Activated CD4-positive, alpha-beta T cell treated with anti-CD3 and anti-CD28 coated beads, Interleukin-2, amount 50 U/mL, for 1 hour (primary cell): ENCODE results near the gene PDE6B.

Experiments used
- DNase-seq: peaks from one replicate; pipeline ENCODE4 v3.0.0-alpha.2; 2020

The PDE6B gene

DNA sequence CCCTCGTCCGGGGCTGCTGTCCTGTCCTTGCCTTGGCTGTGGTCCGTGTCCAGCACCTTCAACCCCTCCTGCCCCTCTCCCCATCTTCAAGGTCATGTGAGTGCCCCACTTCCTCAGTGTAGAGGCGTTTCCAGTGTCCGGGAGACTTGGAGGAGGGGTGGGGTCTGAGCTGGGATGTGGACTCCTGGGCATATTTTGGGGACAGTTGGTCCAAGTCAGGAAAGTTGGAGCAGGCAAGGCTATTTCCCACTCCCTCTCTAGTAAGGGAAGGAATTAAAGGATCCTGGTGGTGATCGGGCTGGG, 83.2 kb downstream of the PDE6B start:
- DNase-seq: no peak

DNA sequence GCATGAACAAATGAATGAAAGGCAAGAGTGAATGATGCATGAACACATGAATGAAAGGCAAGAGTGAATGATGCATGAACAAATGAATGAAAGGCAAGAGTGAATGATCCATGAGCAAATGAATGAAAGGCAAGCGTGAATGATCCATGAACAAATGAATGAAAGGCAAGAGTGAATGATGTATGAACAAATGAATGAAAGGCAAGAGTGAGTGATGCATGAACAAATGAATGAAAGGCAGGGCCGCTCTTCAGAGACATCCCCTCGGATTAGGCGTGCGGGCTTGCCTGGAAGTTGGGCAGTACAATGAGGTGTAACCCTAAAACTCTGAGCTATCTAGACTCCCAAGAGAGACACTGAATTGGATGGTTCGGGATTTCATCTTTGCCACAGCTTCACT, 84.0 kb downstream of the PDE6B start:
- no peak for DNase-seq

DNA sequence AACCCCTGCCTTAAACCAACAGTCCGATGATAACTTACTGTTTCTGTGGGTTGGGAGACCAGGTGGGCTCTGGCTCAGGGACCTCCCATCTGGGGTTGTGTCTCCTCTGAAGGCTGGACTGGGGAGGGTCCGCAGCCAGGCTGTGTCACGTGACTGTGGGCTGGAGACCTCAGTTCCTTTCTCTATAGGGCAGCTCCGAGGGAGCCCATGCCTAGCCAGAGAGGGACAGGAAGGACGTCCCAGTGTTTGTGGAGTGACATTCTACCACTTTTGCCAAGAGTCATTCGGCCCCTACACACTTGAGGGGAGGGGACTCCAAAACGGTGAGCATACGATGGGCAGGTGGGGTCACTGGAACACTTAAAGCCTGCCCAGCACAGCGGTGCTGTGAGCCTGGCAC, 84.7 kb downstream of the PDE6B start:
- no peak for DNase-seq

DNA sequence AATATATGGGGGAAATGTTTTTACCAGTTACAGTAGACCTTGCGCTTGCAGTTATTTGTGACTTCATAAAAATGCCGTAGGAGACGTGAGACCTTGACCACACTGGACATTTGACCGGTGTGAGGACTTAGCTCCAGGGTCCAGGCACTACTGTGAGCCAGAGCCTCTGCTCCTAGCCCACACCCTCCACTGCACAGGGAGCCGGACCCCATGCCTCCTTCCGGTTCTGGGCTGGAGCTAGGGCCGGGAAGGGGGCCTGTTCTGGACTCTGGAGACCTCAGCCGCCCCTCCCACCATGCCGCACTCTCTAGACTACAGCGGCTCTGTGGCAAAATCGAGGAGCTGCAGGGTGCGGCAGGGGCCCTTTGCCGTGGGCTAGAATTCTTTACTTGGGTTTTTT, 85.5 kb downstream of the PDE6B start:
- DNase-seq: no peak

DNA sequence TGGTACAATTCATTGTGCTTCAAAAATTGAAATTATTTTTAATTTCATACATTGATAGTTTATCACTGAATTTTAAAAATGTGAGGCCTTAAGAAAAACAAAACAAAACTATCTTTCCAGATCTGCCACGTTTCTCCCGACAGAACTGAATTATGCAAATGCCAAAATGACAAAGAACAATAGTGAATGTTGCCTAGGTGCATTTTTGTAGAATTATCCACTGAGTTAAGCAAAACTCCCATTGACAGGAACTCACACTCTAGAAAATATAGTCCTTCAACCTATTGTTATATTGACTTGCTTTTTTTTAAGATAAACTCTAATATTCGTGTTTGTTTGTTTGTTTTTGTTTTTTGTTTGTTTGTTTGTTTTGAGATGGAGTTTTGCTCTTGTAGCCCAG, 86.7 kb downstream of the PDE6B start:
- no peak for DNase-seq

DNA sequence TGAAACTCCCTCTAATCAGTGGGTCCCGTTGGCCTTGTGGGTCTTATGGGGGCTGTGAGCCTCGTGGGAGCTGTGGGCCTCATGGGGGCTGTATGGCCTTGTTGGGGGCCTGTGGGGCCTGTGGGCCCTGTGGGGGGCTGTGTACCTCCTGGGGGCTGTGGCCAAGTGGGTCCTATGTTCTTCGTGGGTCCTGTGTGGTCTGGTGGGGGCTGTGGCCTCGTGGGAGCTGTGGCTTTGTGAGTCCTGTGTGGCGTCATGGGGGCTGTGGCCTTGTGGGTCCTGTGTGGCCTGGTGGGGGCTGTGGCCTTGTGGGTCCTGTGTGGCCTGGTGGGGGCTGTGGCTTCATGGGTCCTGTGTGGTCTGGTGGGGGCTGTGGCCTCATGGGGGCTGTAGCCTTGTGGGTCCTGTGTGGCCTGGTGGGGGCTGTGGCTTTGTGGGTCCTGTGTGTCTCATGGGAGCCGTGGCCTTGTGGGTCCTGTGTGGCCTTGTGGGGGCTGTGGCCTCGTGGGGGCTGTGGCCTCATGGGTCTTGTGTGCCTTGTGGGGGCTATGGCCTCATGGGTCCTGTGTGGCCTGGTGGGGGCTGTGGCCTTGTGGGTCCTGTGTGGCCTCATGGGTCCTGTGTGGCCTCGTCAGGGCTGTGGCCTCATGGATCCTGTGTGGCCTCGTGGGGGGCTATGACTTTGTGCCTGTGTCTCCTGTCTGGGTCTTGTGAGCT, 87.7 kb downstream of the PDE6B start:
- no peak for DNase-seq

DNA sequence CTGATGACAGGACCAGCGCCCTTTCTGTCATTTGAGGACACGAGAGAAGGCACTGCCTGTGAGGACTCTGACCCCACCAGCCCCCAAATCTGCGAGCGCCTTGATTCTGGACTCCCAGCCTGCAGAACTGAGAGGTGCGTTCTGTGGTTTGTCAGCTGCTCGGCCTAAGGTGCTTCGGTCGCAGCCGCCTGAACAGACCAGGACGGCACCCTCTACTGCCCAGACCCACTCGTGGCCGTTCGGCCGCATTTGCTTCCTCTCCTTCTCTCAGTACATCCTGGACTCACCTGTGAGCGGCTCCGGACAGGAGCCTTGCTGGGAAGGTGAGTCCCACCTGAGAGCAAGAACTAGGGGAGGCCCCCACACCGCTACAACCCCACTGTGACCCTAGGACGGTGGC, 88.7 kb downstream of the PDE6B start:
- no peak for DNase-seq

DNA sequence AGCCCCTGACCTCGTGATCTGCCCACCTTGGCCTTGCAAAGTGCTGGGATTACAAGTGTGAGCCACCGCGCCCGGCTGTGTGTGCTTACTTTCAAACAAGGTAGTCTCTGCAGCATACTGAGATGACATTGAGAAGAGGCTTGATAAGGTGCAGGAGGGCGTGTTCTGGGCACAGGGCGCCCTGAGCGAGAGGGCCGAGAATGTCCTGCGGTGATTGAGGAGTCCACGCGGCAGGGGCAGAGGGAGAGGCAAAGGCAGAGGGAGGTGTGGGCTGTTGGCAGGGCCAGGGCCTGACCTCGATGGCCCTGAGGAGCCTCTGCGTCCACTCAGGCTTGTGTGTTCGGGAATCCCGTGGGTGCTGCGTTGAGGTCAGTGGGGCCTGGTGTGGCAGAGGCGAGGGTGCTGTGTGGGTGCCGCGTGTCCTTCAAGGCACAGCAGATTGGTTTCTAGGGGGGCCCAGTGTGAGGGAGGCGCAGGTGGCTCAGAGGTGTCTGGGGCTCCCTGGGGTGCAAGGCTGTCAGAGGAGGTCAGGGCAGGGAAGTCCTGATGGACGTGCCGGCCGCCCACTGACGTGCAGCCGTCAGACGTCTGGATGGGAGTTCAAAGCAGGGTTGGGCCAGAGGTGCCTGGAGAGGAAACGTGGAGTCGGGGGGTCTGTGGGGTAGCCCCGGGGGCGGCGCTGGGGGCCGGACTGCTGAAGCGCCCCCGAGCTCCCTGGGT, 92.4 kb downstream of the PDE6B start:
- no peak for DNase-seq

DNA sequence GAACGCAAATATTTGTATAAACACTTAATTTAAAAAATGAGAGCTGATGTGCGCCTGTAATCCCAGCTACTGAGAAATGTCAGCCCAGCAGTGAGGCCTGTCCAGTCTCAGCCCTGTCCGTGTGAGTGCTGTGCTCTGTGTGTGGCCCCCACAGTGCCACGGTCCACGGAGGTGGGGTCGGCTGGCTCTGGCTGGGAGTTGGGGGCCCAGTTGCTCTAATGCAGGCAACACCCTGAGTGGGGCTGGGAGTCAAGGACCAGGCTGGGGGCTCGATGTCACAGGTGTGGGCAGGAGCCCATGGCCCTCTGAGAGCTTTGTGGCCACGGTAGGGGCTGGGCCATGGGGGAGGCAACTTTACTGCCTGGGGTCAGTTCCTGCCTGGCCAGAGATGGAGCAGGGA, 93.1 kb downstream of the PDE6B start:
- no peak for DNase-seq
